ENCODE measurements around the gene MRPL55.

The MRPL55 gene

DNA sequence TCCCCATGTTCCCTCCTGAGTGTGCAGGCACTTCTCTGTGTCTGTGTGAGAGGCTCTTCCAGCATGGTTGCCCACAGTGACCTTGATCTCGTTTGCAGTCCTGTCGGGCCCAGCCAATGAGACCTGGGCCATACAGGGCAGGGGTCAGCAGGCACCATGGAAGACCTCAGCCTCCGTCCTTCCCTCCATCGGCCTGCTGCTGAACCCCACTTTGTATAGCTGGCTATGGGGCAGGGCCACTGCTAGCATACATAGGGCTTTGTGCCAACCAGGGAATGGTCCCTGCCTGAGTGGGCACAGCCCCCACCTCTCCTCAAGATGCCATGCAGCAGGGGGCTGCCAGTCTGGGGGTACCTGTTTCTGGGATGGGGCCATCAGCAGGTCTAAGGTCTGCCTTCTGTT, 9.8 kb downstream of the MRPL55 start:
- no peak for TF ChIP-seq NFIC (IDR thresholded peaks at IDR 0.05)
- TF ChIP-seq, protein P1, sequence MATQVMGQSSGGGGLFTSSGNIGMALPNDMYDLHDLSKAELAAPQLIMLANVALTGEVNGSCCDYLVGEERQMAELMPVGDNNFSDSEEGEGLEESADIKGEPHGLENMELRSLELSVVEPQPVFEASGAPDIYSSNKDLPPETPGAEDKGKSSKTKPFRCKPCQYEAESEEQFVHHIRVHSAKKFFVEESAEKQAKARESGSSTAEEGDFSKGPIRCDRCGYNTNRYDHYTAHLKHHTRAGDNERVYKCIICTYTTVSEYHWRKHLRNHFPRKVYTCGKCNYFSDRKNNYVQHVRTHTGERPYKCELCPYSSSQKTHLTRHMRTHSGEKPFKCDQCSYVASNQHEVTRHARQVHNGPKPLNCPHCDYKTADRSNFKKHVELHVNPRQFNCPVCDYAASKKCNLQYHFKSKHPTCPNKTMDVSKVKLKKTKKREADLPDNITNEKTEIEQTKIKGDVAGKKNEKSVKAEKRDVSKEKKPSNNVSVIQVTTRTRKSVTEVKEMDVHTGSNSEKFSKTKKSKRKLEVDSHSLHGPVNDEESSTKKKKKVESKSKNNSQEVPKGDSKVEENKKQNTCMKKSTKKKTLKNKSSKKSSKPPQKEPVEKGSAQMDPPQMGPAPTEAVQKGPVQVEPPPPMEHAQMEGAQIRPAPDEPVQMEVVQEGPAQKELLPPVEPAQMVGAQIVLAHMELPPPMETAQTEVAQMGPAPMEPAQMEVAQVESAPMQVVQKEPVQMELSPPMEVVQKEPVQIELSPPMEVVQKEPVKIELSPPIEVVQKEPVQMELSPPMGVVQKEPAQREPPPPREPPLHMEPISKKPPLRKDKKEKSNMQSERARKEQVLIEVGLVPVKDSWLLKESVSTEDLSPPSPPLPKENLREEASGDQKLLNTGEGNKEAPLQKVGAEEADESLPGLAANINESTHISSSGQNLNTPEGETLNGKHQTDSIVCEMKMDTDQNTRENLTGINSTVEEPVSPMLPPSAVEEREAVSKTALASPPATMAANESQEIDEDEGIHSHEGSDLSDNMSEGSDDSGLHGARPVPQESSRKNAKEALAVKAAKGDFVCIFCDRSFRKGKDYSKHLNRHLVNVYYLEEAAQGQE (IDR thresholded peaks at IDR 0.05; ENCODE audit: low read depth), result no peak
- TF ChIP-seq TCF12 (IDR thresholded peaks at IDR 0.05; ENCODE audit: low read depth), result no peak
- no peak for TF ChIP-seq CEBPB (IDR thresholded peaks at IDR 0.05)
- TF ChIP-seq, protein P2, sequence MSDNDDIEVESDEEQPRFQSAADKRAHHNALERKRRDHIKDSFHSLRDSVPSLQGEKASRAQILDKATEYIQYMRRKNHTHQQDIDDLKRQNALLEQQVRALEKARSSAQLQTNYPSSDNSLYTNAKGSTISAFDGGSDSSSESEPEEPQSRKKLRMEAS (IDR thresholded peaks at IDR 0.05), result no peak
- no peak for TF ChIP-seq TAF1 (IDR thresholded peaks at IDR 0.05; ENCODE audit: low read depth)
- TF ChIP-seq, protein P3, sequence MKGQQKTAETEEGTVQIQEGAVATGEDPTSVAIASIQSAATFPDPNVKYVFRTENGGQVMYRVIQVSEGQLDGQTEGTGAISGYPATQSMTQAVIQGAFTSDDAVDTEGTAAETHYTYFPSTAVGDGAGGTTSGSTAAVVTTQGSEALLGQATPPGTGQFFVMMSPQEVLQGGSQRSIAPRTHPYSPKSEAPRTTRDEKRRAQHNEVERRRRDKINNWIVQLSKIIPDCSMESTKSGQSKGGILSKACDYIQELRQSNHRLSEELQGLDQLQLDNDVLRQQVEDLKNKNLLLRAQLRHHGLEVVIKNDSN (IDR thresholded peaks at IDR 0.05), result no peak

DNA sequence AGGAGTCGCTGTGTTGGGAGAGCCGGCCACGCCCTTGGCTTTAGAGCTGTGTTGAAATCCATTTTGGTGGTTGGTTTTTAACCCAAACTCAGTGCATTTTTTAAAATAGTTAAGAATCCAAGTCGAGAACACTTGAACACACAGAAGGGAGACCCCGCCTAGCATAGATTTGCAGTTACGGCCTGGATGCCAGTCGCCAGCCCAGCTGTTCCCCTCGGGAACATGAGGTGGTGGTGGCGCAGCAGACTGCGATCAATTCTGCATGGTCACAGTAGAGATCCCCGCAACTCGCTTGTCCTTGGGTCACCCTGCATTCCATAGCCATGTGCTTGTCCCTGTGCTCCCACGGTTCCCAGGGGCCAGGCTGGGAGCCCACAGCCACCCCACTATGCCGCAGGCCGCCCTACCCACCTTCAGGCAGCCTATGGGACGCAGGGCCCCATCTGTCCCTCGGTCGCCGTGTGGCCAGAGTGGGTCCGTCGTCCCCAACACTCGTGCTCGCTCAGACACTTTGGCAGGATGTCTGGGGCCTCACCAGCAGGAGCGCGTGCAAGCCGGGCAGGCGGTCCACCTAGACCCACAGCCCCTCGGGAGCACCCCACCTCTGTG, 10.7 kb downstream of the MRPL55 start:
- no peak for TF ChIP-seq EP300 (IDR thresholded peaks at IDR 0.05; ENCODE audit: borderline replicate concordance)
- no peak for TF ChIP-seq FOXM1 (IDR thresholded peaks at IDR 0.05; ENCODE audit: borderline replicate concordance, low read depth)
- TF ChIP-seq TEAD4 (IDR thresholded peaks at IDR 0.05), result no peak
- no peak for TF ChIP-seq YY1 (IDR thresholded peaks at IDR 0.05; ENCODE audit: low read depth)
- no peak for TF ChIP-seq TCF12 (IDR thresholded peaks at IDR 0.05; ENCODE audit: low read depth)
- TF ChIP-seq ZBTB7A (IDR thresholded peaks at IDR 0.05; ENCODE audit: low read depth), result no peak
- TF ChIP-seq, protein P3 (IDR thresholded peaks at IDR 0.05), result no peak
- no peak for TF ChIP-seq NFIC (IDR thresholded peaks at IDR 0.05)
- no peak for TF ChIP-seq EGR1 (IDR thresholded peaks at IDR 0.05)
- TF ChIP-seq TAF1 (IDR thresholded peaks at IDR 0.05; ENCODE audit: low read depth), result no peak
- TF ChIP-seq, protein P1 (IDR thresholded peaks at IDR 0.05; ENCODE audit: low read depth), result no peak
- no peak for TF ChIP-seq RAD21 (IDR thresholded peaks at IDR 0.05; ENCODE audit: low read depth)
- no peak for TF ChIP-seq CREB1 (IDR thresholded peaks at IDR 0.05; ENCODE audit: low read depth)
- TF ChIP-seq, protein P2 (IDR thresholded peaks at IDR 0.05), result no peak
- no peak for TF ChIP-seq CEBPB (IDR thresholded peaks at IDR 0.05)

DNA sequence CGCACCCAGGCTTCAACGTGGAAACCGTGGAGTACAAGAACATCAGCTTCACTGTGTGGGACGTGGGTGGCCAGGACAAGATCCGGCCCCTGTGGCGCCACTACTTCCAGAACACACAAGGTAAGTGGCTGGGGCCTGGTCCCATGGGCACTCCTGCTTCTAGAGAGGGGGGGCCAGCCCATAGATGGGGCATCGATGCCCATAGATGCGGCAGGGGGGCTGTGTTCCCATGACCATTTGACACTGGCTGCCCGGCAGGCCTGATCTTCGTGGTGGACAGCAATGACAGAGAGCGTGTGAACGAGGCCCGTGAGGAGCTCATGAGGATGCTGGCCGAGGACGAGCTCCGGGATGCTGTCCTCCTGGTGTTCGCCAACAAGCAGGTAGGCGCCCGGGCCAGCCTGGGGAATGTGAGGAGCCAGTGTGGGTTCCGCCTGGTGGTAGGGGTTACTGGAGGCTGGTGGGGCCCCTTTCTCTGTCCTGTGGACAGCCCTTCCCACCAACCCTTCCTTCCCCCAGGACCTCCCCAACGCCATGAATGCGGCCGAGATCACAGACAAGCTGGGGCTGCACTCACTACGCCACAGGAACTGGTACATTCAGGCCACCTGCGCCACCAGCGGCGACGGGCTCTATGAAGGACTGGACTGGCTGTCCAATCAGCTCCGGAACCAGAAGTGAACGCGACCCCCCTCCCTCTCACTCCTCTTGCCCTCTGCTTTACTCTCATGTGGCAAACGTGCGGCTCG, 11.6 kb downstream of the MRPL55 start:
- TF ChIP-seq YY1 (IDR thresholded peaks at IDR 0.05; ENCODE audit: low read depth), result no peak
- TF ChIP-seq TCF12 (IDR thresholded peaks at IDR 0.05; ENCODE audit: low read depth), result no peak
- TF ChIP-seq, protein P1 (IDR thresholded peaks at IDR 0.05; ENCODE audit: low read depth), result no peak
- no peak for TF ChIP-seq ZBTB7A (IDR thresholded peaks at IDR 0.05; ENCODE audit: low read depth)
- no peak for TF ChIP-seq EGR1 (IDR thresholded peaks at IDR 0.05)
- no peak for TF ChIP-seq RAD21 (IDR thresholded peaks at IDR 0.05; ENCODE audit: low read depth)
- no peak for TF ChIP-seq FOXM1 (IDR thresholded peaks at IDR 0.05; ENCODE audit: borderline replicate concordance, low read depth)
- no peak for TF ChIP-seq EP300 (IDR thresholded peaks at IDR 0.05; ENCODE audit: borderline replicate concordance)
- no peak for TF ChIP-seq CREB1 (IDR thresholded peaks at IDR 0.05; ENCODE audit: low read depth)
- TF ChIP-seq TAF1 (IDR thresholded peaks at IDR 0.05; ENCODE audit: low read depth), result no peak
- TF ChIP-seq, protein P2 (IDR thresholded peaks at IDR 0.05), result no peak
- no peak for TF ChIP-seq TEAD4 (IDR thresholded peaks at IDR 0.05)
